Epithelial cell of proximal tubule (primary cell): ENCODE measurements around the gene COBL. TPM values are rescaled to one million over a fixed set of nuclear protein-coding genes. Genes with fewer than 3 reads are reported as not detected.

Experiments used
- DNase-seq: peaks from one replicate; pipeline ENCODE4 v3.0.0-alpha.2; 2011; ENCODE audit warnings: low read depth
- H3K4me3 ChIP-seq: 2 replicates; pipeline ENCODE4 v1.5.1; 2011; ENCODE audit warnings: low read depth, mild to moderate bottlenecking, low read length
- total RNA-seq: library from RNA; depleted of rRNA; stranded (reverse); fragments of >200 nt; gene quantifications from 2 replicates; pipeline ENCODE4 v1.2.3, GENCODE V29; 2015
- TF ChIP-seq, protein P1 (sequence below): conservative IDR thresholded peaks from 2 replicates; pipeline ENCODE4 v1.5.1; 2012; ENCODE audit warnings: low read depth, mild to moderate bottlenecking, low read length

COBL gene
- total RNA-seq, 1 donor from 2014 or later = 6.6 TPM

DNA sequence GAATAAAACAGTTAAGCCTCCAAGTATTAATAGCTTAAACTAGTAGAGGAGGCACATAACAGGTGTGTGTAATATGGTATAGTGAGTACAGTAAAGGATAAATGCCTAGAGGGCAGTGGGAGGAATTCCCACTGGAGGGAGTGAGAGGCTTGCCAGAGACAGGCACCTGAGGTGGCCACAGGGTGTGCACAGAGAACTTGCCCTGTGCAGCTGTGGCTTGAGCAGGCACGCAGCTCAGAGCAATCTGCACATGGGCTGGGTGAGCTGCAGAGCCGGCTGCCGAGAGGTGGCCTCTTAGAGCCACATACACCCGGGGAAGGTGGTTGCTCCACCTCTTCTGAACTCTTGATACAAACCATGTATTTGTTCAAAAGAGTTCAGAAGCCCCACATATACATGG is 237.1 kb downstream of the COBL start:
- H3K4me3 ChIP-seq = no peak overlapping the region
- TF ChIP-seq, protein P1, sequence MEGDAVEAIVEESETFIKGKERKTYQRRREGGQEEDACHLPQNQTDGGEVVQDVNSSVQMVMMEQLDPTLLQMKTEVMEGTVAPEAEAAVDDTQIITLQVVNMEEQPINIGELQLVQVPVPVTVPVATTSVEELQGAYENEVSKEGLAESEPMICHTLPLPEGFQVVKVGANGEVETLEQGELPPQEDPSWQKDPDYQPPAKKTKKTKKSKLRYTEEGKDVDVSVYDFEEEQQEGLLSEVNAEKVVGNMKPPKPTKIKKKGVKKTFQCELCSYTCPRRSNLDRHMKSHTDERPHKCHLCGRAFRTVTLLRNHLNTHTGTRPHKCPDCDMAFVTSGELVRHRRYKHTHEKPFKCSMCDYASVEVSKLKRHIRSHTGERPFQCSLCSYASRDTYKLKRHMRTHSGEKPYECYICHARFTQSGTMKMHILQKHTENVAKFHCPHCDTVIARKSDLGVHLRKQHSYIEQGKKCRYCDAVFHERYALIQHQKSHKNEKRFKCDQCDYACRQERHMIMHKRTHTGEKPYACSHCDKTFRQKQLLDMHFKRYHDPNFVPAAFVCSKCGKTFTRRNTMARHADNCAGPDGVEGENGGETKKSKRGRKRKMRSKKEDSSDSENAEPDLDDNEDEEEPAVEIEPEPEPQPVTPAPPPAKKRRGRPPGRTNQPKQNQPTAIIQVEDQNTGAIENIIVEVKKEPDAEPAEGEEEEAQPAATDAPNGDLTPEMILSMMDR = peak; percentile 8
- DNase-seq = no peak

DNA sequence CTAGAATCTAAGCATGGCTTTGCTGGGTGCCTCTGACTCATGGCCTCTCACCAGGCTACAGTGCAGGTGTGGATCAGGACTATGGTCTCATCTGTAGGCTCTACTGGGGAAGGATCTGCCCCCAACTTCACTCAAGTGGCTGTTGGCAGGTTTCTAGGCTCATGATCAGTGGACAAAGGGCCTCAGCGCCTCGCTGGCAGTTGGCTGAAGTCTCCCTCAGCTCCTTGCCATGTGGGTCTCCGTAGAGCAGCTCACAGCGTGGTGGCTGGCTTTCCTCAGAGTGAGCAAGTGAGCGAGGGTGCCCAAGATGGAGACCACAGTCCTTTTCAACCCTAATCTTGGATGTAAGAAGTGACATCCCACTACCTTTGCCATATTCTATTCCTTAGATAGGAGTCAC is 238.0 kb downstream of the COBL start:
- TF ChIP-seq, protein P1 = no peak
- H3K4me3 ChIP-seq = no peak overlapping the region
- DNase-seq = no peak

DNA sequence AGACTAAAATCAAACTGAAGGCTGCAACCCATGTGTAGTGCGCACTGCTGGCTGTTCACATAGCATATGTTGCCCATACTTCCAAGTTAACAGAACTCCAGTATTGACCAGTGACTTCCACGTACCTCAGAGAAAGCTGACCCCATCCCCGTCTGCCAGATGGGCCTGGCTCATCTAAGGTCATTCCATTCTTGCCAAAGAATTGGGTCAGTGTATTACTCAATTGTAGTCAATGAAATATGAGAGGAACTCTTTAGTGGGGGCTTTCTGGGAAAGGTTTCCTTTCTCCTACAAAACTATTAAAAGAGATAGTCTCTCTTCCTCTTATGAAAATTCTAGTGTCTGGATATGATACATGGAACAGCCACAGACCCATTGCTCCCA is 238.6 kb downstream of the COBL start:
- TF ChIP-seq, protein P1 = no peak
- H3K4me3 ChIP-seq = no peak overlapping the region
- no peak for DNase-seq

DNA sequence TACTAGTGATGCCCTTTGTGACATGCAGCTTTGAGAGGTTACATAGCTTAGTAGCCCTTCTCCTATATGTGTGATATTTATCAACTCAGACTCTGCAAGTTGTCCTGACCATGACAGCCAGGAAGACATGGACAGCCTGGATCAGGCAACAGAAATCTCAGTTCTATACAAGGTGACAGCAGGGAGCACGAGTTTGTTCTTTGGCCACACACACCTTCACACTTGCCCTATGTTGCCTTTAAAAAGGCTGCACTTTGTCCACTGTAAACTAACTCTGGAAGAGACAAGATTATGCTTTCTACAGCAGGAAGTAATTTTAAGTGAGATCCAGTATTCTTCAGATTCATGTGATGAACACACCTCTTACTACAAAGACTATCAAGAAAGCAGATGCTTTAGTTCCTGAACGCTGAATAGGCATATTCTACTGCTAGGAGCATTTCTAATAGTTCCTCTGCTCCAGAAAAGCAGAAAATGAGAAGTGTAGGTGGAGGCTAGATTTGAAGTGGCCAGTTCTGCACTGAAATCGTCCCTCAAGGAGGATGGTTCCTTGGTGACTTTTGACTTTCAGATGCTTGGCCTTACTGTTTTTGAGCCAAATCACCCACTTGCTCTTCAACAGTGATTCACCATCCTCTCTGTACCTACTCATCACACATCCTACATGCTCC is 239.2 kb downstream of the COBL start:
- no peak overlapping the region for H3K4me3 ChIP-seq
- no peak for DNase-seq
- TF ChIP-seq, protein P1 = no peak

DNA sequence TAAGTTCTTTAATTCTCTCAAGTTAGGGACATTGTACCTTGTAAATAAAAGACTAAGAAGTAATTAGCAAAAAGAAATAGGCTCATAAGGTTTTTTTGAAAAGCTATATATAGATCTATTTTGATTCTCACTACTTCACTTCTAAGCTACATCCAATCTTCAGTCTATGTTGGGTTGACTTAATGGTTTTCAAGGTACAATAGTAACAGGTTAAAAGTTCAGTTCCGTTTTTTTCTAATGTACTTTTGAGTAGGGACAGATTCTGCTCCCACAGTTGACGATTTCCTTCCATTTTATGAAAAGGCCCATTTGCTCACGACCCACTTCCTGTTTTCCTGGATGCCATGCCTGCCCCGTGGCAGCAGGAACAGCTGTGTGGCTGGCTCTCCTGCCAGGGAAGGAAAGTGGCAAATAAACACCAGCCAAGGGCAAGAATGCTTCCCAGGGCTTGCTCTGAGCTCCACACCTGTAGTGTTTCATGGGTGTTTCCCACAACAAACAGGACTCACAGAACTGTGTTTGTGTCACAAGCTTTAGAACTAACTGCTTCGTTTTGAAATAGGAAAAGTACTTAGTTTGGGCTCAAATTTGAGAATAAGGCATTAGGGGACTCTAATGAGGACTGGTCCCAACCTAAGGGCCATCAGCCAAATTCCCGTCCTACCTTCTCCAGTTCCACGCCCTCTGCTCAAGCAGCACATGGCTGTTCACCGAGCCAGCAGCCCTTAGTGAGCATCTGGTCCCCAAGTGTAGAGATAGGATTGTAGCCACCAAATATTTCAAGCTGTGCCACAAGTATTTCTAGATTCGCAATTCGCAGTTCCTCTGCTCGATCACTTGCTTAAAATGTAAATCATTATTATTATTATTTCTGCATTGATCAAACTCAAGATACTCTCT is 240.7 kb downstream of the COBL start:
- no peak for DNase-seq
- no peak overlapping the region for H3K4me3 ChIP-seq
- TF ChIP-seq, protein P1 = no peak

DNA sequence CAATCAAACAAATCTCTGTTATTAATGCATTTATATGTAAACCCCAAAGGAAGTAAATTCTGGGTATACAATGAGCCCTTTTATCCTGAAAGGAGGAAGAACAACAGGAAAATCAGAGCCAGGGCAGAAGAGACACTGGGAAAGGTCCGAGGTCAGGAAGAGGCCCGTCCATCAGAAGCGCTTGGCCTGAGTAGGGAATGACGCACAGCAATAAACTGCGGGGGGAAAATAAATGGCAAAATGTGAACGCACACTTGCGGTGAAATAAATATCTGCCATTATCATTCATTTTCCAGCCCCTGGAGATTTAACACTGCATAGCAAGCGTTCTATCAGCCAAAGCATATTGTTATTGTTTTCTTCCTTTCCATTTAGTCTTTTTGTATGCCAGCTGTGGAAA is 243.4 kb downstream of the COBL start:
- no peak for DNase-seq
- no peak overlapping the region for H3K4me3 ChIP-seq
- TF ChIP-seq, protein P1 = no peak
